PFSK-1 (cell line): ENCODE results near the gene CCK.

Experiments used
- FOXP2 ChIP-seq: optimal IDR thresholded peaks from 2 replicates; pipeline ENCODE3; 2011; ENCODE audit warnings: borderline replicate concordance, control low read depth, inconsistent platforms; ENCODE audit not compliant: insufficient read depth; ENCODE audit errors: extremely low read length, extremely low read depth
- POLR2AphosphoS5 ChIP-seq: IDR thresholded peaks from 2 replicates; pipeline ENCODE4 v1.6.1; 2012; ENCODE audit warnings: low read depth, mild to moderate bottlenecking, control low read depth, low read length, moderate library complexity
- SIN3A ChIP-seq: IDR thresholded peaks from 2 replicates; pipeline ENCODE4 v1.6.1; 2012; ENCODE audit warnings: mild to moderate bottlenecking, low read length, moderate library complexity, borderline replicate concordance; ENCODE audit not compliant: insufficient read depth
- TAF1 ChIP-seq: IDR thresholded peaks from 2 replicates; pipeline ENCODE4 v1.6.1; 2012; ENCODE audit warnings: low read length, control low read depth, borderline replicate concordance; ENCODE audit not compliant: insufficient read depth
- TF ChIP-seq, protein P1 (sequence below), 2 experiments: IDR thresholded peaks; 2 replicates each; pipeline versions ENCODE4 v1.6.1 to v1.8.0; 2011 to 2012; ENCODE audit warnings: low read depth in 2 of 2, low read length in 2 of 2, control low read depth in 1 of 2, inconsistent platforms in 1 of 2, mild to moderate bottlenecking in 1 of 2, moderate library complexity in 1 of 2; ENCODE audit not compliant: insufficient read depth in 1 of 2

The CCK gene

DNA sequence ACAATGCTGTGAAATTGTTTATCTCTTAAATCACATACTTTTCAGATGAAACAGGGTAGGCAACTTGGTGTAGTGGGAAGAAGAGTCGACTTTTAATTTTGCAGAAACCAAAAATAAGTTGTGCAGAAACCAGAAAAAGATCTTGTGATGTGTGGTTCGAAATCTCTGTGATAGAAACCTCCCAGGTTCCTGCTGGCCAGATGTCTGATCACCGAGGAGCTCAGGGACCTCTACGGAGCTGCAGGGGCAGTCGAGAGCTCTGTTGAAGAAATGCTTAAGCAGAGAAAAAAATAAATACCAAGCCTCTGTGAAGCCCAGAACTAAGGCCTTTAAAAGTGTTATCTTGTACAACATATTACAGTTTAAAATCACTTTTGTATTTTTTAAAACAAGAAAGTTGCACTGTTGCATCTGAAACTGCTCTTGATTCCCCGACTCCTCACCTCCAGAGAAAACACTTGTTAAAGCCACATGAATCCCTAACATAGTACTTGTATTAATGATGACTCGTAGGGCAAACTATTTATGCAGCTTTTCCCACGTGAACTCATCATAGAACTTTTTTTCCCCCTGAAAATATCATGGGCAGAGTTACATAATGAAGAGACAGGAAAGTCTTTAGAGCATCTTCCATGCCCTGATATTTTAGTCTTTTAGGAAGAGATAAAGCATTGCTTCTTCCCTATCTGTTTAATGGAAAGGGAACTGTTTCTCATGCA lies 51.3 kb downstream of the CCK start:
- TF ChIP-seq, protein P1, sequence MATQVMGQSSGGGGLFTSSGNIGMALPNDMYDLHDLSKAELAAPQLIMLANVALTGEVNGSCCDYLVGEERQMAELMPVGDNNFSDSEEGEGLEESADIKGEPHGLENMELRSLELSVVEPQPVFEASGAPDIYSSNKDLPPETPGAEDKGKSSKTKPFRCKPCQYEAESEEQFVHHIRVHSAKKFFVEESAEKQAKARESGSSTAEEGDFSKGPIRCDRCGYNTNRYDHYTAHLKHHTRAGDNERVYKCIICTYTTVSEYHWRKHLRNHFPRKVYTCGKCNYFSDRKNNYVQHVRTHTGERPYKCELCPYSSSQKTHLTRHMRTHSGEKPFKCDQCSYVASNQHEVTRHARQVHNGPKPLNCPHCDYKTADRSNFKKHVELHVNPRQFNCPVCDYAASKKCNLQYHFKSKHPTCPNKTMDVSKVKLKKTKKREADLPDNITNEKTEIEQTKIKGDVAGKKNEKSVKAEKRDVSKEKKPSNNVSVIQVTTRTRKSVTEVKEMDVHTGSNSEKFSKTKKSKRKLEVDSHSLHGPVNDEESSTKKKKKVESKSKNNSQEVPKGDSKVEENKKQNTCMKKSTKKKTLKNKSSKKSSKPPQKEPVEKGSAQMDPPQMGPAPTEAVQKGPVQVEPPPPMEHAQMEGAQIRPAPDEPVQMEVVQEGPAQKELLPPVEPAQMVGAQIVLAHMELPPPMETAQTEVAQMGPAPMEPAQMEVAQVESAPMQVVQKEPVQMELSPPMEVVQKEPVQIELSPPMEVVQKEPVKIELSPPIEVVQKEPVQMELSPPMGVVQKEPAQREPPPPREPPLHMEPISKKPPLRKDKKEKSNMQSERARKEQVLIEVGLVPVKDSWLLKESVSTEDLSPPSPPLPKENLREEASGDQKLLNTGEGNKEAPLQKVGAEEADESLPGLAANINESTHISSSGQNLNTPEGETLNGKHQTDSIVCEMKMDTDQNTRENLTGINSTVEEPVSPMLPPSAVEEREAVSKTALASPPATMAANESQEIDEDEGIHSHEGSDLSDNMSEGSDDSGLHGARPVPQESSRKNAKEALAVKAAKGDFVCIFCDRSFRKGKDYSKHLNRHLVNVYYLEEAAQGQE (IDR thresholded peaks at IDR 0.05; ENCODE audit: insufficient read depth in 1 of 2, low read depth in 2 of 2, low read length in 2 of 2) = no peak
- no peak for TF ChIP-seq POLR2AphosphoS5
- TF ChIP-seq SIN3A = no peak
- TF ChIP-seq FOXP2 = no peak
- TF ChIP-seq TAF1 = no peak

DNA sequence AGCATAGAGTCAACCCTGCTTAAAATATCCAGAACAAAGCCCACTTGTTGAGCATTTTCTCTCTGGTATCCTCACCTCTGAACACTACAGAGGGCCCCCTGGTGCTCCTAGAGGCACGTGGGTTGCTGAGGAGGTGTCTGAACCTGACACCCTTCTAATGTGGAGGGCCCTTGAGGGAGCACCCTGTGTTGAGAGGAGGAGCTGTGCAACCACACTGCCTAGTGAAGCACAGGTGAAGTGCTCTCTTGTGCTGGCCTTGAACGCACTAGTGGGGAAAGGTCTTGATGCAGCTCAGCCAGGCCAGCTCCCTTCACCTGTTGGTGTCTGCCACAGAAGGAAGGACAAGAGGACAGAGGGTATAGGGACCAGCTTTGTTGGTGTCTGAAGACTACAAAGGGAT lies 51.9 kb downstream of the CCK start:
- TF ChIP-seq SIN3A (no peak), FOXP2 (no peak), TAF1 (no peak), POLR2AphosphoS5 (no peak)
- TF ChIP-seq, protein P1 (IDR thresholded peaks at IDR 0.05; ENCODE audit: insufficient read depth in 1 of 2, low read depth in 2 of 2, low read length in 2 of 2) = no peak

DNA sequence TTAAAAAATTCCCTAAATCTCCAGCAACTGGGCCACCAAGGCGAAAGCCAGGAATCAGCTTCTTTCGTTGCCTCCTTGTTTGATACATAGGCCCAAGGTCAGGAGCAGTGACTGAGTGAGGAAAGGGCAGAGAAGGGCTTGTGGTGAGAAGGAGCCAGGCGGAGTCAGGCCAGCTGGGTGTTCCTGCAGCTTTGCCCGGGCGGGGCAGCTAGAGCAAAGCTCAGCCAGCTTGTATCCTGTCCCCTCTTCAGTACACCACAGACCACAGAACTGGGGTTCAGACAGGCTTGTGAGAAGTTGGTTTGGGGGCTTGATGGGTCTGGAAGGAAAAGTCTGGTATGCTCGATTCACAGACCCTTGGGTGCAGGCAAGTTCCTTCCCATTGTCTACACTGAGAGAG lies 52.6 kb downstream of the CCK start:
- TF ChIP-seq SIN3A = no peak
- no peak for TF ChIP-seq FOXP2
- TF ChIP-seq TAF1 = no peak
- TF ChIP-seq, protein P1 (IDR thresholded peaks at IDR 0.05; ENCODE audit: insufficient read depth in 1 of 2, low read depth in 2 of 2, low read length in 2 of 2) = no peak

DNA sequence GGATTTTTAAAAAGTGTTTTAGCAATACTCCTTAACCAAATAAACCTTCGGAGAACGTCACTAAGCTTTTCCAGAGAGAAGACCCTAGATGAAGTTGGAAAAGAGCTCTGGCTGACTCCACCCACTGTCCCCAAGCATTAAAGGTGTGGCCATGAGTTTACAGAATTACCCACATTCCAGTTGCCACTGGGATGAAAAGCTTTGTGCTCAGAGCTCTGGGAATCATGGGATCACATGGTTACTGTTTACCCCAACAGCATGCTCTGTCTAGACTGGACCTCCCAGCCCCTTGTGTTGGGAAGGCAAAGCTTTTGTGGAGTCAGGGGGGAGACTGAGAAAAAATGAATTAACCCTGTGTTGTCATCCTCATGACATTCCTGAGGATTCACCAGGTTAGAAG lies 55.3 kb downstream of the CCK start:
- TF ChIP-seq, protein P1 (IDR thresholded peaks at IDR 0.05; ENCODE audit: insufficient read depth in 1 of 2, low read depth in 2 of 2, low read length in 2 of 2) = no peak
- TF ChIP-seq POLR2AphosphoS5 (no peak), SIN3A (no peak), TAF1 (no peak), FOXP2 (no peak)

DNA sequence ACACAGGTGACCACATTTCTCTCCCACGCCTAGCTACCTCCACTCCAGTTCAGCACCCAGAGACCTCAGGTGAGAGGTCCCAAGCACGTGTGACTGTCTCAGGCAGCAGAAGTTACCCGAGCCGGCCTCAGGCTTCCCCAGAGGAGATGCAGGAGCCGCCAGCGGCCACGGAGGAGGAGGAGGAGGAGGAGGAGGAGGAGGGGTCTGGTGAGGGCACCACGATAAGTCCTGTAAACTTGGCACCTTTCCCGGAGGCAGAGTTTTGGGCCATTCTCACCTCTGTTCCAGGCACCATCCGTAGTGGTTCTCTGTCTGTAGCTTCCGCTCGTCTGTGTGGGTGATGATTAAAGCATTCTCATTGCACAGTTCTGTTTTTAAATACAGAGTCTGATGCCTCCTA lies 56.1 kb downstream of the CCK start:
- TF ChIP-seq, protein P1 (IDR thresholded peaks at IDR 0.05; ENCODE audit: insufficient read depth in 1 of 2, low read depth in 2 of 2, low read length in 2 of 2) = no peak
- no peak for TF ChIP-seq POLR2AphosphoS5
- TF ChIP-seq FOXP2 = no peak
- no peak for TF ChIP-seq TAF1
- no peak for TF ChIP-seq SIN3A
